ENCODE data around the gene HTT.
A peak's percentile ranks its signal among the peaks of the same experiment; 100 is the strongest.

The HTT gene

DNA sequence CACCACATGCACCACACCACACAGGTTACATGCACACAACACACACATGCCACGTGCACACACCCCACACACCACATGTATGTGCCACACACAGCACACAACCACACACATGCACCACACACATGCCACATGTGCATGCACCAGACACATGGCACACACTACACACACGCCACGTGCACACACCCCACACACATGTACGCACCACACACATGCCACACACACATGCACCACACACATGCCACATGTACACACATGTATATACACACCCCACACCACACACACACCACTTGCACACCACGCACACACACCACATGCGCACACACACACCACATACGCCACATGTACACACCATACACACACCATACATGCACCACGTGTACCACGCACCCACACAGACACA lies 154.8 kb downstream of the HTT start:
- no peak for DNase-seq (ENCODE audit: low read depth)
- H3K4me3 ChIP-seq (ENCODE audit: control insufficient read depth, low read depth, low read length) = no peak overlapping the region
- TF ChIP-seq, protein P1, sequence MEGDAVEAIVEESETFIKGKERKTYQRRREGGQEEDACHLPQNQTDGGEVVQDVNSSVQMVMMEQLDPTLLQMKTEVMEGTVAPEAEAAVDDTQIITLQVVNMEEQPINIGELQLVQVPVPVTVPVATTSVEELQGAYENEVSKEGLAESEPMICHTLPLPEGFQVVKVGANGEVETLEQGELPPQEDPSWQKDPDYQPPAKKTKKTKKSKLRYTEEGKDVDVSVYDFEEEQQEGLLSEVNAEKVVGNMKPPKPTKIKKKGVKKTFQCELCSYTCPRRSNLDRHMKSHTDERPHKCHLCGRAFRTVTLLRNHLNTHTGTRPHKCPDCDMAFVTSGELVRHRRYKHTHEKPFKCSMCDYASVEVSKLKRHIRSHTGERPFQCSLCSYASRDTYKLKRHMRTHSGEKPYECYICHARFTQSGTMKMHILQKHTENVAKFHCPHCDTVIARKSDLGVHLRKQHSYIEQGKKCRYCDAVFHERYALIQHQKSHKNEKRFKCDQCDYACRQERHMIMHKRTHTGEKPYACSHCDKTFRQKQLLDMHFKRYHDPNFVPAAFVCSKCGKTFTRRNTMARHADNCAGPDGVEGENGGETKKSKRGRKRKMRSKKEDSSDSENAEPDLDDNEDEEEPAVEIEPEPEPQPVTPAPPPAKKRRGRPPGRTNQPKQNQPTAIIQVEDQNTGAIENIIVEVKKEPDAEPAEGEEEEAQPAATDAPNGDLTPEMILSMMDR (conservative IDR thresholded peaks at IDR 0.05; ENCODE audit: control insufficient read depth, insufficient read depth, low read depth, low read length) = no peak

DNA sequence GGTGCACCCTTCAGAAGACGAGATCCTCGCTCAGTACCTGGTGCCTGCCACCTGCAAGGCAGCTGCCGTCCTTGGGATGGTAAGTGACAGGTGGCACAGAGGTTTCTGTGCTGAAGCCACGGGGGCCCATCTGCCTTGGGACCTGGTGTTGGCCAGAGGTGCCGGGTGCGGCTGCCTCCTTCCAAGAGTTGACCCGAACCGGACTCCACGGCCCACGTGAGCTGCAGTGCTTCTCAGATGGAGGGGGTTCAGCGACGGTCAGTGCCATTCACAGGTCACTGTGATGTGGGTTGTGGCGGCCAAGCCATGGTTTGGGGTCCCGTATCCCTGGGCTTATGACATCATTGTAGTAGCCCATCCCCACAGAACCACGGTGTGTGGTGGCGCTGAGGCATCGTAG lies 155.5 kb downstream of the HTT start:
- no peak overlapping the region for H3K4me3 ChIP-seq (ENCODE audit: control insufficient read depth, low read depth, low read length)
- TF ChIP-seq, protein P1 (conservative IDR thresholded peaks at IDR 0.05; ENCODE audit: control insufficient read depth, insufficient read depth, low read depth, low read length) = no peak
- DNase-seq (ENCODE audit: low read depth) = no peak

DNA sequence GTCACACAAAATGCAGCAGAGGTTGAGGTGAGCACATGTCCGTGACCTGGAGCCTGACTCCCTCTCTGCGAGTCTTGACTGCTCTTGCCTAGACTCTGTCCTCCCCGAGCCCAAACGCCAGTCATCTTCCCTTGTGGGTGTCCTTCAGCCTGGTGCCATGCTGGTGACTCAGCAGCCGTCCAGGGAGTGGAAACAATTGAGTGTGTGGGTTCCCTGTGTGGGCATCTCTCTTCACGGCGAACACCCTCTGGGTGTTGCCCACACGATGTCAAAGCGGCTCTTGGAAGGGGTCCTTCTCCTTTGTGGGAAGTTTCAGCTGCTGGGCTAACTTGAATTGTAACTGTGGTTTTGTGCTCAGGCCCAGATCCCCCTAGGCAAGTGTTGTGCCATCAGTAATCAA lies 157.0 kb downstream of the HTT start:
- DNase-seq (ENCODE audit: low read depth) = no peak
- no peak overlapping the region for H3K4me3 ChIP-seq (ENCODE audit: control insufficient read depth, low read depth, low read length)
- TF ChIP-seq, protein P1 (conservative IDR thresholded peaks at IDR 0.05; ENCODE audit: control insufficient read depth, insufficient read depth, low read depth, low read length) = no peak

DNA sequence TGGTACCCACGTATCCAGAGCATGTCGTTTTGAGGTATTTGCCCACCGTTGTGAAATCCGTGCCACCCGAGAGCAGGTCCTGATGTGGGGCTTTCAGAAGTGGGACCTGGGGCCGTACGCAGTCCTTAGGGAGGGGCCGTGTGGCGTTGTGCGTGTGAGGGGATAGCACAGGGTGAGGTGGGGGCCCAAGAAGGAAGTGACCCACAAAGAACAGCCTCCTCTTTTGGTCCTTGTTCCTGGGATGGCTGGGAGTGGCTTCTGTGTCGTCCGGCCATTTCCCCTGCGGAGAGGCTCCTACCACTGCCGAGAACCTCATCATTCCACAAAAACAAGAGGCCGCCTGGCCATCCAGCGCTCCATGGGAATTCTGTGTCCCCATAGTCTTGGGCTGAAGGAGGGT lies 157.5 kb downstream of the HTT start:
- H3K4me3 ChIP-seq (ENCODE audit: control insufficient read depth, low read depth, low read length) = no peak overlapping the region
- TF ChIP-seq, protein P1 (conservative IDR thresholded peaks at IDR 0.05; ENCODE audit: control insufficient read depth, insufficient read depth, low read depth, low read length) = no peak
- no peak for DNase-seq (ENCODE audit: low read depth)

DNA sequence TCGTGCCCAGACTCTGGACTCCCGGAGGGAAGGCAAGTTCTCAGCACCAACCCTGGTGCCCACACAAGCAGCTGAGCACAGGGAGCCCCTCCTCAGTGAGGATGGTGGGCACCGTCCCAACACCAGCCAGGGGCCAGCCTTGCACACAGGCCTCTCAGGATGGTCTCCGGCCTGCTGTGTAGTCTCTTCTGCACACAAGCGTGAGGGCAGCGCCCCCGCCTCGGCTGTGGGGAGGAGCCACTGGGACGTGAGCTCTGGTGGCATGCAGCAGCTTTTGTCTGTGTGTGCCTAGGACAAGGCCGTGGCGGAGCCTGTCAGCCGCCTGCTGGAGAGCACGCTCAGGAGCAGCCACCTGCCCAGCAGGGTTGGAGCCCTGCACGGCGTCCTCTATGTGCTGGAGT lies 158.4 kb downstream of the HTT start:
- TF ChIP-seq, protein P1 (conservative IDR thresholded peaks at IDR 0.05; ENCODE audit: control insufficient read depth, insufficient read depth, low read depth, low read length) = no peak
- DNase-seq (ENCODE audit: low read depth) = no peak
- H3K4me3 ChIP-seq (ENCODE audit: control insufficient read depth, low read depth, low read length) = no peak overlapping the region

DNA sequence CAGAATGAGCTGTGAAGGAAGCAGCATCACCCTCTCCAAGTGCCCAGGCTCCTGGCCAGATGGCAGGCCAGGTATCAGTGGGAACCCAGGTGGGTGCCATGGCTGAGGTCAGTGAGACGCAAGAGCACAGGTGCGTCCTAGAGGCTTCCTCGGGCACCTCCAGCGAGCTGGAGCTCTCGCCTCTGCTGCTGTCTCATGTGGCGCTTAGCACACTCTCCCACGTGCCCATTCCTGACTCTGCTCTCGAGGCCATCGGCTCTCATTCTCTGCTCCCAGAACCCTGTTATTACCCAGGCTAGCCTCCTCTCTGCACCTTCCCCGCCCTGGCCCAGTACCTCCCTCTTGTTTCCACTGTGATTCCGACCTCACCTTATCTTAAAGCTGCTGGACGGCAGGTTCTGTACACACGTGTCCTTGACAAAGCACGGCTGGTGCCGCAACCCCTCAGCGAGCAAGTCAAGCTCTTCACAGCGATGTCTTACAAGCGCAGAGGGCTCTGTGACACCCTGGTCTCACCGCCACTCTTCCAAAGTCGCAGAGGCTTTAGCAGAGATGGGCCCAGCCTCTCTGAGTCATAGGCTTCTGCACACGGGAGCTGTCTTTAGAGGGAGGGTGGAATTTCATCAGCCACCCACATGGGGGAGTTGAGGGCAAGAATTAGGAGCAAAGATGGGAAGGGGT lies 159.1 kb downstream of the HTT start:
- TF ChIP-seq, protein P1 (conservative IDR thresholded peaks at IDR 0.05; ENCODE audit: control insufficient read depth, insufficient read depth, low read depth, low read length) = no peak
- no peak overlapping the region for H3K4me3 ChIP-seq (ENCODE audit: control insufficient read depth, low read depth, low read length)
- DNase-seq (ENCODE audit: low read depth) = peak; percentile 14

All from fibroblast of mammary gland (primary cell).